OCI-M2 (cell line): ENCODE results near the gene TBXAS1.
"Not testable (repeated sequence)": the region's sequence is repeated elsewhere in the genome, so short reads cannot be mapped to it uniquely, and the experiment has no call there.

Experiments
- DNase-seq: peaks from one replicate; lab custom pipeline; 2025; ENCODE audit not compliant: unreplicated experiment; lab: John Stamatoyannopoulos, UW

Gene TBXAS1

DNA sequence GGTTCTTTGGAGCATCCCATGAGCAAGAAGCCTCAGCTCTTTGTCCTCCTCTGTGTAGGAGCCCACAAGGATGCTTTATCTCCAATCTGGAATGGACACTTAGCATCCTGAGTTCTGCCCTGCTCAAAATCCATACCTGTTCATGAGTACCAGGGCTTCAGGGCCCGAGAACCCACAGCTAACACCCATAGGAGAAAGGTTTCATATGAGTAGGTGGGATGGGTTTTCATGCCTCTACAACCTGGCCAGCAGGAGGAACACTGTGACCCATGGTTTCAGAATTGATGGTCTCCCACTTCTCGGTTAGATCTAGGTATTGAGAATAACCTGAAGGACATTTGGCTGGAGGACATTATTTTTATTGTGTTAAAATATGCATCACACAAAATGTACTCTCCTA is 57.8 kb downstream of the TBXAS1 start:
- no peak for DNase-seq

GRCh38 chr7:139887992-139888481 is 59.0 kb downstream of the TBXAS1 start:
- DNase-seq = no peak

GRCh38 chr7:139889186-139889871 is 60.3 kb downstream of the TBXAS1 start:
- no peak for DNase-seq

- no peak for DNase-seq
These were observed 64.4 kb downstream of the TBXAS1 start for GRCh38 chr7:139893461-139893860.

DNA sequence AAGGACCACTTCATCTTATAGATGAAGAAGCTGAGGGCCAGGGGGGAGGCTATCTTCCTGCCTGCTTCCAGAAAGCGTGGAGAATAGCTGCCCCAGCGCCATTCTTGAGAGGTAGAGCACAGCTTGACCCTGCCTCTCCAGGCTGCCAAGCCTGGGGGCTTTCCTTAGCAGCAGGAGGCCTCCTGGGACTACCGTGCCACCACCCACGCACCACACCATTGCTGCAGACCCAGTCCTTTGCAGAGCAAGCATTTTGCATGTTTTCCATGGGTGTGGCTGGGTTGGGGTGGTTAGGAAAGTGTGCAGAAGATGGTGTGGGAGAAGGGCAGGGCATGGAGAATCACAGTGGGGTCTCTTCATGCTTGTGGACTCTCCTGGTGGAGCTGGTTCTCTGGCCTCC is 64.9 kb downstream of the TBXAS1 start:
- DNase-seq = no peak

DNA sequence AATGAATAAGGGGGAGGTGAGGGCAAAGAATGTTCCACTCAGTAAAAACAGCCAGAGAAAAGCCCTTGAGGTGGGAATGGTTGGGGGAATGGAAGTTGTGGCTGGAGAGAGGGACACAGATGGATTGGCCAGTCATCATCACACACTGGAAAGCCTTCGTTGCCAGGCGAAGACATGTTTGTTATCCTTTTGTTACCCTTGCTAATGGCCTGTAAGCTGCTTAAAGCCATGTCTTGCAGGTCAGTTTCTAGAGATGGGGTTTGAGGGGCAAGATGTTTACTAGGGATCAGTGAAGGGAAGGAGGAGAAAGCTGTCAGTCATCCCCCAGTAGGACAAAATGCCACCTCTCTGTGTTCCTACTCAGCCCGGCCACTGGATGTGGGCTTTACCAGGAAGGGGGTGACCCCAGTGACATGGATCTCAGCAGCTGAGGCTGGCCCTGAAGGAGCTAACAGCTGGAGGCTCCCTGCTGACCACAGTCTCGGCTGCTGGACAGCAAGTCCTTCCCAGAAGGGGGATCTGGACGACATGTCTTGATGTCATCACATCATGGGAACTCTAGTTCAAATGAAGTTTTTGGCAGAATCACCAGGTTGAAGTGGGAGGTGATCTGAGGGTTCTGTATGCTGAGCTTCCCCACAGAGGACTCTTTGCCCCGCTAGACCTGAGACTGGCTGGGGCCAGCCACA is 66.2 kb downstream of the TBXAS1 start:
- DNase-seq = no peak

DNA sequence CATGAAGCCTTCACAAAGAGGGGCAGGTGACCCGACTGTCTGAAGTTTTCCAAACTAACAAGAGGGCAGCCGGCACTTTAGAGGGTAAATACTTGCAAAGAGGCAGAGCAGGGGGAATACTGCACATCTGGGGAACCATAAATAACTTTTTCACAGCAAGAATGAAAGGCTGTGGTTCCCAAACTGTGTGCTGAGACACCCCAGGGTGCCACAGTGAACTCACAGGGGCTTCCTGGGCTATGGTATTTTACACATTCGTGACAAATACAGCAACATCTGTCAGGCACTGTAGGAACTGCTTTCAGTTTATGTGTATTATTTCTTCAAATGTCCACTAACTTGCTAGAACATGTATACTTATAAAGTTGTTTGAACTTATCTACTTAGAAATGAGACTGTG is 67.2 kb downstream of the TBXAS1 start:
- DNase-seq = no peak

DNA sequence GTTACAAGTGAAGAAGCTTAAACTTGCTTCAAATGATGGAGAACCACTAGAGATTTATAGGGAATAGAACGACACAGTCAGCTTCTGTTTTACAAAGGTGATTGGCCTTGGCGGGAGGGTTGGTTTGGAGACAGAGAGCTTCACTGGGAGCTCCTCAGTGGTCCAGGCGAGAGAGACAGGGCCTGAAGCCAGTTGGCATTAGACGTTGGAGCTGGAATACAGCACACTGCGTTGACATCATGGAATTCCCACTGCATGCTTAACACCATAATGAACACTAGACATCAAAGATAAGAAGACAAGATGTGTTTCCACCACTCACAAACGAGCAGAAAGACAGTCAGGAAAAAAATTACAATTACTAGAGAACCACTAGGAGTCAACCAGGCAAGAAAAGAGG is 67.8 kb downstream of the TBXAS1 start:
- no peak for DNase-seq

DNA sequence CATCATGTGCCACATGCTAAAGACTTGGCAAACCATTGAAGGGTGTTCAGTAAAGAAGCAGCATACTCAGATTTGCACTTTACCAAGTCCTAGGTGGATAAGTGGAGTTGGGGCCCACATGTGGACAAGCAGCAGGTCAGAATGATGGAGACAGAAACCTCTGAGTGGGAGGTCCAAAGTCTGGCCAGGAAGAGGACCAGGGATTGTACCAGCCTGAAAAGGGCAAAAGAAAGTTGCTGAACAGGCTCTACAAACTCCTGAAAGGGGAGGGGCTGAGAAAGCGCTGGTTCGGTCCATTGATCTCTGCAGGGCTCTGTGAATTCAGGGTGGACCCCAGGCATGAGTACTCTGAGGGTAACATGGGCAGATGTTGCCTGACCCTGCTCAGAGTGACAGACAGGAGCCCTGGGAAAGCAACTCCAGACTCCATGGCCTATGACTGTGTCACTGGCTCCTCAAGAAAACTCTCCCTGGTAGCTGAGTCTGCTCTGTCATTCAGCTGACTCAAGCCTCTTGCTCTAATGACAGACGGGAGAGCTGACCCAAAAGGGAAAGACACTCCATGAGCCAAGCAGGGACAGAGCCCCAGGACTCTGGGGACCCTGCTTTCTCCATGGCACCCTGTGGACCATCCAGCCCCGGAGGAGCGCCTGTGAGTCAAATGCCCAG is 68.5 kb downstream of the TBXAS1 start:
- DNase-seq = no peak

DNA sequence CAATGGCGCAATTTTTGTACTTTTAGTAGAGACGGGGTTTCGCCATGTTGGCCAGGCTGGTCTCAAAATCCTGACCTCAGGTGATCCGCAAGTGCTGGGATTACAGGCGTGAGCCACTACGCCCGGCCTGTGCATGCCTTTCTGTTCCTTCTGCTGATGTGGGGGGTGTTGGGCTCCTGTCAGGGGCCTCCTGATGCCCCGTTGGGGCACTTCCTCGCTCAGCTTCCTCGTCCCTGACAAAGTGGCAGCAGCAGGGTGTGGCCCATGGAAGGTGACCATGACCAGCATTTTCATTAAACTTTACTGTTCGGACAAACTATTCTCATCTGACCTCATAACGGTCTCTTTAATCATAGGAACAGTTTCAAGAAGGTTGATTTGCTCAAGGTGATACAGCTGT is 69.4 kb downstream of the TBXAS1 start:
- no peak for DNase-seq

DNA sequence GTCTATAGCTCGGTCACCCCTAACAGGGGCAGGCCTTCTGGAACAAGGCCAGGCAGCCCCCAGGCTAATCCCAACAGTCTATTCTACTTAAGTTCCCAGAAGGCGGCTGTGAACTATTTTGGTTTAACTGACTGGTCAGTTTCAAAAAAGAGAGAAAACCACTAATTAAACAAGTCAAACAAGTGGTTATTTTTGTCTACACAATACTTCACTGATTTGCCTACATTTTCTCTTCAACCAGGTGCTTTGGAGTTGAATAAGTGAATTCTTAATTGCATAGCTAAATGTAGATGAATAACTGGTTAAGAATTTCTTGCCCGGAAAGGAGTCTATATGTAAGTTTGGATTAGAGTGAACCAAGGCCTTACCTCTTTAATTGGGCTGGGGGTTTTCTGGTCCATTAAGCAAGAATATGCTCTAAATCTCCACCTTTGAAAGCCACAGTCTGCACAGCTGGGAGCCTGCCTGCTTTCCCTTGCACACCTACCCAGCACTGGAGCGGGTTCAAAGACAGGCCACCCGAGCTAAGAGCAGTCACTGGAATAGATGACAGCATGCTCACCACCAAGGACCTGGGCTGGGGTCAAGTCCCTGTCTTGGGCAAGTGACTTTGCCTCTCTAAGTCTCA is 70.4 kb downstream of the TBXAS1 start:
- no peak for DNase-seq

DNA sequence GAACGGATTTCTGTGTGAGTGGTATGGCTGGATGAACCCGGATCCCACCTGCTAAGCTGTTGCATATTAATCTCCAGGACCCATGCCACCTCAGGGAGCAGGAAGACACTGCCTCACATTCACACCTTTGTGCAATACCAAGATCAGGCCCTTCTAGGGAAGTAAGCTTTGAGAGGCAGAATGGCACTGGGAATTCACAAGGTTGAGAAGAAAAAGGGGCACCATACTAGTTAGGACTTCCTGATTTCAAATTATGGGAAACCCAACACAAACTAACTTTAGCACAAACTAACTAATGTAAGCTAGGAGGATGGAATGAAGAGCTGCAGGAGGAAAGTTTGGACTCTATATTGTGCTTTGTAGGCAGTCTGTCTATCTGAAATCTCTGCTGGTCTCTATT is 71.3 kb downstream of the TBXAS1 start:
- DNase-seq = no peak

- DNase-seq = no peak
These were observed 72.2 kb downstream of the TBXAS1 start for GRCh38 chr7:139901056-139901795.

GRCh38 chr7:139901901-139902300 is 72.8 kb downstream of the TBXAS1 start:
- DNase-seq = no peak

GRCh38 chr7:139902436-139903102 is 73.5 kb downstream of the TBXAS1 start:
- no peak for DNase-seq

- not testable (repeated sequence) for DNase-seq
These were observed 74.0 kb downstream of the TBXAS1 start for GRCh38 chr7:139903103-139903477.

- no peak for DNase-seq
These were observed 77.8 kb downstream of the TBXAS1 start for GRCh38 chr7:139906879-139907278.

DNA sequence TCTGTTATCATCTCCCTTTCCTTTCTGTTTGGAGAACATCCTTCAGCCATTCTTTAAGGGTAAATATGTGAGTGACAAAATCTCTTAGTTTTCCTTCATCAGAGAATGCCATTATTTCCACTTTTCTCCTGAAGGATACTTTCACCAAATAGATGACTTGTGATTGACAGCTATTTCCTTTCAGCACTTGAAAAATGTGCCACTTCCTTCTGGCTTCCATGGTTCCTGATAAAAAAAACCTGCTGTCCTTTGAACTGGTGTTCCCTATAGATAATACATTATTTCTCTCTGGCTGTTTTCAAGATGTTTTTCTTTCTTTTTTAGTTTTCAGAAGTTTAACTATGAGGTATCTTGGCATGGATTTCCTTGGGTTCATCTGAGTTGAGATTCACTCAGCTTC is 79.7 kb downstream of the TBXAS1 start:
- DNase-seq = peak; percentile 79

GRCh38 chr7:139909379-139910050 is 80.5 kb downstream of the TBXAS1 start:
- DNase-seq = no peak
